UCSD-AML1 (cell line): Measurements from ENCODE around the gene PCSK6.

Experiments
- DNase-seq: peaks from one replicate; lab custom pipeline; 2025; ENCODE audit not compliant: unreplicated experiment; lab: John Stamatoyannopoulos, UW

Gene PCSK6

GRCh38 chr15:101523560-101523940, 34.0 kb upstream of the PCSK6 start:
- no peak for DNase-seq

GRCh38 chr15:101522621-101523559, 33.4 kb upstream of the PCSK6 start:
- no peak for DNase-seq

- DNase-seq, result no peak
These were observed 32.6 kb upstream of the PCSK6 start for GRCh38 chr15:101522091-101522490.

- DNase-seq, result no peak
These were observed 32.1 kb upstream of the PCSK6 start for GRCh38 chr15:101521591-101521990.

- DNase-seq, result no peak
These were observed 31.6 kb upstream of the PCSK6 start for GRCh38 chr15:101521069-101521468.

- no peak for DNase-seq
These were observed 30.9 kb upstream of the PCSK6 start for GRCh38 chr15:101520395-101520794.

- no peak for DNase-seq
These were observed 28.0 kb upstream of the PCSK6 start for GRCh38 chr15:101517504-101517903.

- DNase-seq, result no peak
These were observed 24.8 kb upstream of the PCSK6 start for GRCh38 chr15:101514318-101514717.

GRCh38 chr15:101511717-101512116, 22.2 kb upstream of the PCSK6 start:
- no peak for DNase-seq

- DNase-seq, result no peak
These were observed 21.0 kb upstream of the PCSK6 start for GRCh38 chr15:101510212-101511197.

GRCh38 chr15:101509279-101509678, 19.8 kb upstream of the PCSK6 start:
- no peak for DNase-seq

GRCh38 chr15:101506491-101506890, 17.0 kb upstream of the PCSK6 start:
- DNase-seq, result no peak

- DNase-seq, result no peak
These were observed 16.3 kb upstream of the PCSK6 start for GRCh38 chr15:101505610-101506337.

- no peak for DNase-seq
These were observed 15.5 kb upstream of the PCSK6 start for GRCh38 chr15:101504866-101505609.

- no peak for DNase-seq
These were observed 14.9 kb upstream of the PCSK6 start for GRCh38 chr15:101504373-101504772.

GRCh38 chr15:101503296-101503599, 13.7 kb upstream of the PCSK6 start:
- DNase-seq, result no peak

GRCh38 chr15:101502572-101503295, 13.2 kb upstream of the PCSK6 start:
- no peak for DNase-seq

- peak; percentile 51 for DNase-seq
These were observed 12.3 kb upstream of the PCSK6 start for GRCh38 chr15:101501703-101502373.

GRCh38 chr15:101500865-101501551, 11.5 kb upstream of the PCSK6 start:
- no peak for DNase-seq
